ENCODE measurements around the gene ETFRF1. TPM values are rescaled to one million over a fixed set of nuclear protein-coding genes. Genes with fewer than 3 reads are reported as not detected.

ETFRF1 gene, protein sequence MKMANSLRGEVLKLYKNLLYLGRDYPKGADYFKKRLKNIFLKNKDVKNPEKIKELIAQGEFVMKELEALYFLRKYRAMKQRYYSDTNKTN
- total RNA-seq (2022) (9.5 and 10.2 TPM in 2 replicates), Bru-seq, nascent RNA (percentile 66 among the genes with signal in this experiment), BruChase-seq, experiment 1, labeled RNA remaining after a 2-hour chase (percentile 51 among the genes with signal in this experiment), BruChase-seq, experiment 2, labeled RNA remaining after a 6-hour chase (percentile 60 among the genes with signal in this experiment)
- long read RNA-seq, transcript ETFRF1-201 (3 exons, 1,134 nt): major isoform, 8 of 37 reads
- long read RNA-seq, partial matches to known transcripts: 0 of 37 reads
- long read RNA-seq, other reads (novel, unspliced or antisense): 27 of 37 reads

DNA sequence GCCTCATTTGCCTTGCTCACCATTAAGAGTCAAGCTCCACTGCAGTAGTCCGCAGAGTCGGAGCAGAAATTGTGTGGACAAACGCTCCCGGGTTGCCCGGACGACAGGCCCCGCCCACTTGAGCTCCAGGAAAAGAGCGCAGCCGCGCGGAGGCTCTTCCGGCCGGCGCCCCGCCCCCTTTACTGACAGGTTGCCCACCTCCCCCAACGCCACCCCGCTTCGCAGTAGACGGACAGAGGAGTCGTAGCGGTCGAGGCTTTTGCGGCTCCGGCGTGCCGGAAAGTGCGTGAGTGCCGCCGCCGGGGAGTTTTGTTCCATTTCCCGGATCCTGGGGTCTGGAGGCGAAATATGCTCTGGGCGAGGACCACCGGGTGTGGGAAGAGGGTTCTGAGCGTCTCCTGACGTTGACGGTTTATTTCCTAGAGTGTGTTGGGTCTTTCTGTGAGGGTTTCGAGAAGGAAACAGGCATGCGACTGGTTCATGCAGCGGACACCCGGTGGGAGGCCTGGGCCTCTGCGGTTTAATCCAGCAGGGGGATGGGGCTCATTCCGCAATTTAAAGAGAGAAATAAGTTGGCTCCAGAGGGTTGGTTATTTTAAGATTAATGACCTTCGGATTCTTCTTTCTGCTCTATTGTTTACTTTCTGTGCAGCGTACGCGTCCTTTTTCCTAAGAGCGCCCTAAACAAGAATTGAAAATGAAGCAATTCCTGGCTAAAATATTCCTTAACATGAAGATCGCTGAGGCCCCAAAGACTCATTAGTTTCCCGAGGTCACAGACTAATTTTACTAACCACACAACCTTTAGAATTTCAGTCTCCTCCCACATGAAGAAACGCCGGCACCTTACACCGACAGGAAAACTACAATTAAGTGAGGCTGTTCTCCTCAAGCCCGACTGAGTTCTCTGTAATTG, at the start of gene ETFRF1, which contains the start of gene DNAI7:
ETFRF1 (plus strand) TSS at position 182 of the 916 bp plus-strand sequence. CDS start 8,720 bp downstream, outside the sequence.
DNAI7 (minus strand) TSS at position 105 of the 916 bp plus-strand sequence; CDS start at position 23, 82 bp downstream.
- TF ChIP-seq, protein P1, sequence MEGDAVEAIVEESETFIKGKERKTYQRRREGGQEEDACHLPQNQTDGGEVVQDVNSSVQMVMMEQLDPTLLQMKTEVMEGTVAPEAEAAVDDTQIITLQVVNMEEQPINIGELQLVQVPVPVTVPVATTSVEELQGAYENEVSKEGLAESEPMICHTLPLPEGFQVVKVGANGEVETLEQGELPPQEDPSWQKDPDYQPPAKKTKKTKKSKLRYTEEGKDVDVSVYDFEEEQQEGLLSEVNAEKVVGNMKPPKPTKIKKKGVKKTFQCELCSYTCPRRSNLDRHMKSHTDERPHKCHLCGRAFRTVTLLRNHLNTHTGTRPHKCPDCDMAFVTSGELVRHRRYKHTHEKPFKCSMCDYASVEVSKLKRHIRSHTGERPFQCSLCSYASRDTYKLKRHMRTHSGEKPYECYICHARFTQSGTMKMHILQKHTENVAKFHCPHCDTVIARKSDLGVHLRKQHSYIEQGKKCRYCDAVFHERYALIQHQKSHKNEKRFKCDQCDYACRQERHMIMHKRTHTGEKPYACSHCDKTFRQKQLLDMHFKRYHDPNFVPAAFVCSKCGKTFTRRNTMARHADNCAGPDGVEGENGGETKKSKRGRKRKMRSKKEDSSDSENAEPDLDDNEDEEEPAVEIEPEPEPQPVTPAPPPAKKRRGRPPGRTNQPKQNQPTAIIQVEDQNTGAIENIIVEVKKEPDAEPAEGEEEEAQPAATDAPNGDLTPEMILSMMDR (IDR thresholded peaks at IDR 0.05; ENCODE audit: insufficient read depth in 1 of 2, low read depth in 1 of 2, low read length in 1 of 2, severe bottlenecking in 1 of 2, unreplicated experiment in 1 of 2): peak; percentile 24 to 42
- no peaks in the 10 kb centered on the region for H3K9me3 Mint-ChIP-seq (ENCODE audit: unreplicated experiment)
- ChIA-PET CTCF (interaction anchor here (1.0 to 1.3 kb wide), 4 partner anchors 40 to 192 kb away, joined by 3 to 13 read pairs (median 4); no protein-coding TSS in a partner anchor), POLR2A (interaction anchor here (0.6 to 1.1 kb wide), 9 partner anchors 9 to 549 kb away, joined by 3 to 17 read pairs (median 4); no protein-coding TSS in a partner anchor)
- BruUV-seq (replicated peaks): TSS peak; percentile 83
- H3K4me1 Mint-ChIP-seq (ENCODE audit: low read depth, unreplicated experiment): no peaks in the 10 kb centered on the region
- peak within 1 kb of the TSS; percentile 87 for H3K4me3 Mint-ChIP-seq (ENCODE audit: unreplicated experiment)
- no peaks in the 10 kb centered on the region for H3K9me3 ChIP-seq
- H3K4me3 ChIP-seq (ENCODE audit: low read depth, low read length): peak within 1 kb of the TSS; percentile 64
- intact Hi-C loops (cut with micrococcal nuclease; ENCODE audit: unreplicated experiment): no loop called here
- no peaks in the 10 kb centered on the region for H3K36me3 ChIP-seq (ENCODE audit: control insufficient read depth, insufficient read depth, low read length)
- peaks cover 8% of the 10 kb centered on the region; the same call in 1 of the 2 replicates for H3K4me1 ChIP-seq
- no peaks in the 10 kb centered on the region for H3K27me3 Mint-ChIP-seq (ENCODE audit: insufficient read depth, unreplicated experiment)
- H3K36me3 Mint-ChIP-seq (ENCODE audit: insufficient read depth, unreplicated experiment): peaks cover 20% of the 10 kb centered on the region
- no peaks in the 10 kb centered on the region for H3K27me3 ChIP-seq (replicated peaks; ENCODE audit: control insufficient read depth, insufficient read depth, low read length)
- DNase-seq: peak; percentile 99 to 100
- H3K27ac Mint-ChIP-seq (ENCODE audit: unreplicated experiment): peak within 1 kb of the TSS; percentile 96

DNA sequence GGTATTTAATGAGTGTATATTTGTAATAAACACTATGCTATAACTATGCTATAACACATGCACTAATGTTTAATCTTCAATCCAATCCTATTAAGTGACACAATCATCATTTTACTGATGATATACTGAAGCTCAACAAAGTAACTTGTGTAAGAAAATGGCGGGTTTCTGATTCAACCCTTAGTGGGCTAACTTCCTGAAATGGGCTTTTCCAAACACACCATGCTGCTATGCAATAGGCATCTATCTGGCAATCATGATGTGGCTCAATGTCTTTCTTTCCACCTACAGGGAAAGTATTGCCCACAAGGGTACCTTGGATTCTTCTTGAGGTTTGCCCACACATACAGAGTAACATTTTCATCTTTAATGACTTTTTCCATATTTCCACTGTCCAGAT, 48.4 kb upstream of the ETFRF1 start:
- H3K9me3 Mint-ChIP-seq (ENCODE audit: unreplicated experiment): no peaks in the 10 kb centered on the region
- no peak overlapping the region for H3K4me3 Mint-ChIP-seq (ENCODE audit: unreplicated experiment)
- no peak for DNase-seq
- no peaks in the 10 kb centered on the region for H3K4me1 ChIP-seq
- H3K4me1 Mint-ChIP-seq (ENCODE audit: low read depth, unreplicated experiment): peaks cover 15% of the 10 kb centered on the region
- H3K36me3 Mint-ChIP-seq (ENCODE audit: insufficient read depth, unreplicated experiment): no peaks in the 10 kb centered on the region
- H3K4me3 ChIP-seq (ENCODE audit: low read depth, low read length): no peak overlapping the region
- no peaks in the 10 kb centered on the region; the same call in 1 of the 2 replicates for H3K27me3 ChIP-seq (replicated peaks; ENCODE audit: control insufficient read depth, insufficient read depth, low read length)
- TF ChIP-seq, protein P1 (IDR thresholded peaks at IDR 0.05; ENCODE audit: insufficient read depth in 1 of 2, low read depth in 1 of 2, low read length in 1 of 2, severe bottlenecking in 1 of 2, unreplicated experiment in 1 of 2): no peak
- H3K9me3 ChIP-seq: no peaks in the 10 kb centered on the region
- intact Hi-C loops (cut with micrococcal nuclease; ENCODE audit: unreplicated experiment): no loop called here
- no peaks in the 10 kb centered on the region for H3K36me3 ChIP-seq (ENCODE audit: control insufficient read depth, insufficient read depth, low read length)
- POLR2A ChIA-PET: no interaction called here
- H3K27ac Mint-ChIP-seq (ENCODE audit: unreplicated experiment): no peak overlapping the region
- CTCF ChIA-PET: interaction anchor here (1.2 kb wide), 1 partner anchor 8 kb away, joined by 3 read pairs; no protein-coding TSS in a partner anchor
- no TSS peak for BruUV-seq (replicated peaks)
- no peaks in the 10 kb centered on the region for H3K27me3 Mint-ChIP-seq (ENCODE audit: insufficient read depth, unreplicated experiment)

DNA sequence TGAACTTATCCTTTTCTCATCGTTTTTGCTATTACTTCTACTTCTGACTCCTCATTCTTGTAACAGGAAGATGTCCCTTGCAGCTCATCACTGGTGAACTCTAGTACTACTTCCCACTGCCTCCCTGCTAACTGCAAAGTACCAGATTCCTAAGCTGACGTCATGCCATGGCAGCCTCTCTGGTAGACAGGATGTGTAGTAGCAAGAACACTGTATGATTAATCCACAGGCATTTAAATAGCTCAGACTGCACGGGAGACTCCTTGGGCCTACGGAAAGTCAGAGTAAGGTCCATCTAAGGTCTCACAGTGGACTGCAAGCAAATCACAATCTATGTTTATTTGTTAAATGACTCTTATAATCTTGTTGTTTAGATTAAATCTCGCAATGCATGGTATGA, 43.6 kb upstream of the ETFRF1 start:
- no peak for DNase-seq
- H3K27ac Mint-ChIP-seq (ENCODE audit: unreplicated experiment): no peak overlapping the region
- POLR2A ChIA-PET: no interaction called here

More for the DNA sequence above, 43.6 kb upstream of the ETFRF1 start:
- Mint-ChIP-seq H3K27me3 (ENCODE audit: insufficient read depth, unreplicated experiment) (no peaks in the 10 kb centered on the region), H3K36me3 (ENCODE audit: insufficient read depth, unreplicated experiment) (no peaks in the 10 kb centered on the region), H3K4me3 (ENCODE audit: unreplicated experiment) (no peak overlapping the region), H3K4me1 (ENCODE audit: low read depth, unreplicated experiment) (peaks cover 6% of the 10 kb centered on the region), H3K9me3 (ENCODE audit: unreplicated experiment) (no peaks in the 10 kb centered on the region)
- CTCF ChIA-PET: interaction anchor here (0.8 kb wide), 1 partner anchor 43 kb away, joined by 3 read pairs; the partner anchor contains the start of genes DNAI7 and ETFRF1
- TF ChIP-seq, protein P1 (IDR thresholded peaks at IDR 0.05; ENCODE audit: insufficient read depth in 1 of 2, low read depth in 1 of 2, low read length in 1 of 2, severe bottlenecking in 1 of 2, unreplicated experiment in 1 of 2): no peak
- H3K4me3 ChIP-seq (ENCODE audit: low read depth, low read length): no peak overlapping the region
- 0 out of 2 replicates have a peak, but pooled peaks cover 3% of the 10 kb centered on the region for H3K9me3 ChIP-seq
- no peaks in the 10 kb centered on the region for H3K27me3 ChIP-seq (replicated peaks; ENCODE audit: control insufficient read depth, insufficient read depth, low read length)
- no peaks in the 10 kb centered on the region for H3K36me3 ChIP-seq (ENCODE audit: control insufficient read depth, insufficient read depth, low read length)
- BruUV-seq (replicated peaks): no TSS peak
- H3K4me1 ChIP-seq: no peaks in the 10 kb centered on the region
- intact Hi-C loops (cut with micrococcal nuclease; ENCODE audit: unreplicated experiment): no loop called here
